NCI-H187 (cell line): ENCODE results near the gene PSMD10.

Experiments
- DNase-seq, 2 experiments: peaks; one replicate each; lab custom pipeline; 2025; lab: John Stamatoyannopoulos, UW

Gene PSMD10

DNA sequence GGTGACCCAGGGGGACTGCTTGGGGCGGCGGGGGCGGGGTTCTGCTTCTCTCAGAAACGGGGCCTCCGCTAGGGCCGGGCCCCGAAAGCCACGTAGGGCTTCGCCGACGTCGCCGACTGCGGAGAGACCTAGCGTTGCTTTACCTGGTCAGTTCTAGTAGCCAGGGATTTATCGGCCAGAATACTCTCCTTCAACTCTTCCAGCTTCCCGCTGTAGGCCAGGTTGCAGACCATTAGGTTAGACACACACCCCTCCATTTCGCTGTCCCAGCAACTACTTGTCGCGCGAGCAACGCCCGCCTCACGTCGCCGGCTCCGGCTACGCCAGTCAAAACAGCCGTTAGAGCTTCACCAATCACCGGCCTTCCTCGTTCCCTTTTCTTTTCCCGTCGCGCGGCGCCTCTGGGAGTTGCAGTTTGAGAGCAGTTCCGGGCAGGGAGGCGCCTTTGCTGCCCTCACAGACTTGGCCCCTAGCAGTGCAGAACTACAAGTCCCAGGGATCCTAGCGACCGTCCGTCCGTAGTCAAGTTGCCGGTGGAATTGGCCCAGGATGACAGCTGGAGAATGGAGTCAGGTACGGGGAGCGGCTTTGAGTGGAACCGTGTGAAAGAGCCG, at the start of gene PSMD10, which contains the start of gene ATG4A:
Gene PSMD10, minus strand, starts transcription at position 279 of the 614 bp plus-strand sequence. Its CDS starts 22 bp downstream, at position 257.
Gene ATG4A, plus strand, starts transcription at position 515 of the 614 bp plus-strand sequence. Its CDS starts 49 bp downstream, at position 564.
- peak; percentile 76 to 95 for DNase-seq

DNA sequence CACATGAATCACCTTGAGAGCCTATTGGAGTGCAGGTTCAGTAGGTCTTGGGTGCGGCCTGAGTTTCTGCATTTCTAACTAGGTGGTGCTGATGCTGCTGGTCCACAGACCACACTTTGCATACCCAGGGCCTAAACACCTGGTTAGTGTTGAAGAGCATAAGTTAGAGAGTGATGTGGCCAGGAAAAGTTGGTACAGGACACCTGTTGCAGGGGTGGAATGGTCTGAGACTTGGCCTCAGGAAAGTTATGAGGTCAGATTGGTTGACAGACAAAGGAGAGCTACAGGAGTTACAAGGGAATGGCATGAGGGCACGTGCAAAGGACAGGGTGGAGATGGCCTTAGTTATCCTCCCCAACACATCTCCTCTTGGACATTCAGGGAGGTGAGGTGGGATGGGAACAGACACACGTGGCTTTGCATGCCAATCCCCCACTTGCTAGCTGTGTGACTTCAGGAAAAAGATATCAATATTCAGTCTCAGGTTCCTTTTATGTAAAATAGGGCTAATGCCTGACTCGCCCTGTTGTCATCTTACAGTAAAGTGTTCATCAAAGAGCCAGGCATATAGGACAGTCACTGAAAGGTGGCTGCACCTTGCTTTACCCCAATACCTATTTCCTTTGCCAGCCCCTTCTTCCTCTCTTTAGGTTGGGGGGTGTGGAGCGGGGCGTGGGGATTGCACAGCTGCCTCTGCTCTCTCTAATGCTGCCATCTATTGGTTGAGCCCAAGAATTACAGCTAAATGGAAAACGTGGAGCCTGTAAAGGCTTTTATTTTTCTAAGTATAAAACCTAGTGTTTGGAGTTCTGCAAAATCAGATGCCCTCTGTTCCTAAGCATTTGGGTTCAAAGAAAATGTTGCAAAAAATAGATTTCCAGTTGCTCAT, 47.7 kb upstream of the PSMD10 start:
- no peak for DNase-seq

DNA sequence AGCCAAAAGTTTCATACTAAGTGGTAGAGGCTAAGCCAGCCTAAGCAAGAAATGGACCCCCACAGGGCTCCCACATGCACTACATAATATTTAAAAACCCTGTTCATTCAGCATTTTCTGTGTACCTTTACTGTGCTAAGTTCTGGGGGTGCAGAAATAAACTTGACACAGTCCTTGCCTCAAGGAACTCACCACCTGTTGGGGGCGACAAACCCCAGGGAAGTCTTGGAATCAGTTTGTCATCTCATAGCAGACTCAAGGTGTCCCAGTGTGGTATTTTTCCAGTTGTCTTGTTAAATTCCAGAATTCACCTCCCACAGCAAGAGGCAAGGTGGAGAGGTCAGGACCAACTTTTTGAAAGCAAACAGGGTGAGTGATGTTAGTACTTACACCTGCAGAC, 43.4 kb upstream of the PSMD10 start:
- DNase-seq: no peak

GRCh38 chrX:108132876-108133275, 41.5 kb upstream of the PSMD10 start:
- no peak for DNase-seq

GRCh38 chrX:108132034-108132433, 40.7 kb upstream of the PSMD10 start:
- DNase-seq: no peak

DNA sequence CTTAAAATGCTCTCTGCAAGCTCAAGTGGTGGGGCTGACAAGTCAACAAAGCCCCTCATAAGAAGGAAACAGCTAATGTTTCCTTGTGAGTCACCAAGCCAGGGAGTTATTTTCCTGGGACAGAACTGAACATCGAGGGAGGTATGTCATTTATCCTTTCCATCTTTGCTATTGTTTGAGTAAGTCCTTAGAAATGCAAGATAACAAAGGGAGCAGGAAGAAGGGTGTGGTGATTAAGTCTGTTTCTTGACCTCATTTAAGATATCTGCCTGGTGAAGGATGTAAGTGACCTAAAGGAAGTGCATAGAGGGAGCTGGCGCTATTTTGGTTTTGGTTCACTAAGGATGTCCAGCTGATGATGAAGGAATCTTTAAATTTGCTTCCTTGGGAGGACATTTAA, 40.1 kb upstream of the PSMD10 start:
- DNase-seq: no peak

DNA sequence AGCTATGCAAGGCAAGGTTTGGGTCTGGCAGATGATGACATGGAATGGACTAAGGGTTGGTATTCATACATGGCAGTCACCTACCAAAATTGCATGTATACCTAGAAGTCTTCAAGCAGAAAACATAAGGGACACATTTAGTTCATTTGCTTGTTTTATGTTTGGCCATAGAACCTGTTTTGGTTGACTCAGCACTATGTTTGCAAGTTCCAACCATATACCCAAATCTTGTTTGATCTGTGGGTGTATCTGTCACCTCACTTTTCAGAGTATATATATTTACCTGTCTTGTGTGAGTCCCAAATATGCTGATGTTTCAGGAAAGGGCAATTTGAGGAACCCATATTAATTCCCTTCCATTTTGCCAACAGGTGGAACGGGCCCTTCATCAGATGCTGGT, 39.5 kb upstream of the PSMD10 start:
- DNase-seq: no peak

DNA sequence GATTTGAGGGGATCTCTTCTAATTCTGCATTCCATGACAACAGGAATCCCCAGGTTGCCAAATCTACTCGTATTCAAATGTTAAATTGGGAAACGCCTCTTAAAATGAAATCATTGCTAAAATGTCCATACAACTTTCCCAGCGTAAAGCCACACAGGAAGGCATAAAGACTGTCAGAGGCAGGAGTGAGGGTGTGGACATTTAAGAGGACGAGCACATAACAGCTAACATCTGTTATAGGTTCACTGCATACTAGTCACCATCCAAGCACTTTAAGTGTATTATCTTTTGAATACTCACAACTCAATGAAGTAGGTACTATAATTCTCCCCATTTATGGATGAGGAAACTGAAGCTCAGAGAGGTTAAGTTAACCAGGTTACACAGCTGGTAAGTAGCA, 35.8 kb upstream of the PSMD10 start:
- no peak for DNase-seq

DNA sequence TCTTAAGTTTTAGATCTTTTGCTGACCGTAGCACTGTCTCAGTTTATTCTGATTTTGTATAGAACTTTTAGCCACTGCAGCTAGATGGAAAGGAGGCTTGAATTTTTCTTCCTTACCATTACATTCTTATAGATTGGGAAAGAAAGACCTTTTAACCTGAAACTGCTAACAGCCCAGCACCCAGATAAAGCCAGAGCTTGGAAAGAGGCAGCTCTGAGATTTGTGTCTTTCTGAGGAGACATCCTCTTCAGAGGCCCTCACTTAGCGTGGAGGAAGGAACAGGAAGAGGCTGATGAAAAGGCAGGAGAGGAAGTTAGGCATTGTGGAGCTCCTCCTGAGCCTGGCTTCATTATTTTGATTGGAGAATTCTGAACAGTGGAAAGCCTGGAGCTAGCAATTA, 35.3 kb upstream of the PSMD10 start:
- no peak for DNase-seq

DNA sequence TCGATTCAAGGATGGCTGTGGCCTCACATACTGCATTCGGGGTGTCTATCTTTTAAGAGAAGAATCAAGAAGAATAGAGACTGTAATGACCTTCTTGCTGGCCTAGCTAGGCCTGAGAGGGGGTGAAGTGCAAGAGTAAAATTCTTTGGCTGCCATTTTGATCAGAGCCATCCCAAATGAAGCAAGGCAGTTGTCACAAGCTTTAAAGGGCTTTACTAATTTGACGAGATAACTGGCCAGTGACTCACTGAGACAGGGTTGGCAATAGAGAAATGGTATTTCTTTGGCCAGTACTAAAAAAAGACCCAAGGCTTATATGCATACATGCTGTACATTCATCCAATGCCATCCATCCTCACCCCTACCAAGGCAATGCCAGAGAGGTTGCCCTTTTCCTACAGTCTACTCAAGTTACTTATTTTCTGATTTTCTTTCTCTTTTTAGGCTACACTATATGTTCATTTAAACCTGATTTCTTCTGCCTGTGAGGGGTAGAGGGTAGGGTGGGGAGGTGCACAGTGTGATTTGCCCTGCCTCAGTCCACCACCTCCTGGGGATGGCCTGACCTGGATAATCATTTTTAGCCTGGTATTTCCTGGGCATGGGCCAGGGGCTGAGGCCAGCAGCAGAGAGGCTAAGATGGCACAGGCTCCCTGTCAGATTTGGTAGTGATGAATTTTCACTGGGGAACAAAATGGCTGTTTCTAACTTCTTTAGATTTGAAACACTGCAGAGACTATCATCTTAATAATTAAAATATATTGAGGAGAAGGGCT, 32.4 kb upstream of the PSMD10 start:
- DNase-seq: no peak

- DNase-seq: no peak
These were observed 31.4 kb upstream of the PSMD10 start for GRCh38 chrX:108122748-108123147.

DNA sequence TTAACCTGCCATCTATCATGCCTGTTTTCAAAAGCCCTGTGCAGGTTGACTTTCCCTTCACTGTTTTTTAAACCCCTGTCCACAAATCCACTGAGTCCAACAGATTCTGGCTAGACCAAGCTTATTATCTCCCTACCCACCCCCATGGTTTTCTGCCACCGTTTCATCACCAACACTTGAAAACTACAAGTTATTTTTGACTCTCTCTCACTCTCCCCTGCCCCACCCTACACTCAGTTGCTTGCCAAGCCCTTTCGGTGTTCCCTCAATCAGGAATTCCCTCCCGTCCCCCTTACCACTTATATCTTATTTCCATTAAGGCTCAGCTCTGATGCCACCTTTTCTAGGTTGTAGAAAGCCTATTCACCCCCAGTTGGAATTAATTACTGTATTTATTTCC, 29.9 kb upstream of the PSMD10 start:
- no peak for DNase-seq

DNA sequence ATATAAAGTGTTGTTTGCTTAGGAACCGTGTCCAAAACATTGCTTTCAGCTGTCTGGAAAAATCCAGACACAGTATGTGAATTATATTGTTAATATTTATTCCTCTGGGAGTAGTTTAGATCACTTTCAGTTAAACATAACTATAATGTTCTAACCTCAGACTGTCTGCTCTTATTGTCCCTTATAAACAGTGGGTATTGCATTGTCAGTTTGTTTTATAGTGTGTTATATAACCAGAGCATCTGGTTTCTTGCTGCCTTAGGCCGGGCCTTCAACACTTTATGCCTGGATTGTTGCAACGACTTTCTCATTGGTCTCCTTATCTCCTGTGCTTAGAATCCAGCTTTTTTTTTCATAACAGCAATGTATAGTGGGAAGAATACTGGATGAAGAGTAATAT, 26.6 kb upstream of the PSMD10 start:
- no peak for DNase-seq

- DNase-seq: no peak
These were observed 23.2 kb upstream of the PSMD10 start for GRCh38 chrX:108114541-108114940.

DNA sequence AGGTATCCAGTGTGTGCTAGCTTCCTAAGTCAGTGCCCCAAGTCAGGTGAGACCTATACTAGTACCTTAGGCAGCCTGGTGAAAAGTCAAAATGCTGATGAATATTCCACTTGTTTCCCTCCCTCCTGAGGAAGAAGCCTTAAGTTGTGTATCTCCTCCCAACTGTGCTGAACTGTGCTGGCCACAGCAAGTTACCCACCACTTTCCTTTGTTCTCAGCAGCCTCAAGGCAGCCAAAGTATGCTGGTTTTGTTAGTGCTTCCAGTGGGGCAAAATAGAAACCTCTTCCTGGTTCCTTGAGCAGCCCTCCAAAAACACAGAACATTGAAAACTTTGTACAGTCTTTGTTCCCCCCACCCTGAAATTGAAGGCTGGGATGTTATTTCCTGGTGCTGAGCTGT, 14.1 kb upstream of the PSMD10 start:
- no peak for DNase-seq

DNA sequence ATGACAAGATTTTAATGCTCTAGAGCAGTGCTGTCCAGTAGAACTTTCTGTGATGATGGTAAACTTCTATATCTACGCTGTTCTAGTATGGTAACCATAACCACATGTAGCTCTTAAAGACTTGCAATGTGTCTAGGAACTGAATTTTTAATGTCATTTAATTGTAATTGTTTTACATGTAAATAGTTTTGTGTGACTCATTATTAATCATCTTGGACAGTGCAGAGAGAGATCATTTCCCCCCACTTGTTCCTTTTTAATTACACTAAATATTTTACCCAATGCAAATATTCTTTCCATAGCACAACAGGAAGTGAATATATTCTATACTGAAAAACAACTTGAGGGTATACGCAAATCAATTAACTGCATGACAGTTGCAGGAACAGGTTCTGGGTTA, 6.0 kb upstream of the PSMD10 start:
- no peak for DNase-seq

GRCh38 chrX:108091878-108092291, 543 bp upstream of the PSMD10 start:
- peak in 1 of 2 experiments; percentile 75 for DNase-seq

- DNase-seq: no peak
These were observed 665 bp downstream of the PSMD10 start for GRCh38 chrX:108090491-108091263.

- no peak for DNase-seq
These were observed 2.8 kb downstream of the PSMD10 start for GRCh38 chrX:108088511-108088910.

GRCh38 chrX:108087792-108088191, 3.5 kb downstream of the PSMD10 start:
- DNase-seq: no peak

- no peak for DNase-seq
These were observed 10.2 kb downstream of the PSMD10 start for GRCh38 chrX:108081110-108081509.

- DNase-seq: no peak
These were observed 18.6 kb downstream of the PSMD10 start for GRCh38 chrX:108072746-108073145.
